Glutamatergic neuron (in vitro differentiated cells): ENCODE results near the gene CHRNG. TPM values are rescaled to one million over a fixed set of nuclear protein-coding genes. Genes with fewer than 3 reads are reported as not detected.
A peak's percentile ranks its signal among the peaks of the same experiment; 100 is the strongest.
"Not testable (repeated sequence)": the region's sequence is repeated elsewhere in the genome, so short reads cannot be mapped to it uniquely, and the experiment has no call there.

Experiments used
- DNase-seq: peaks from one replicate; pipeline ENCODE4 v3.0.0; 2022
- H3K27ac Mint-ChIP-seq: one replicate; pipeline ENCODE4 v1.8.0; 2020; ENCODE audit warnings: mild to moderate bottlenecking, mixed read lengths, inconsistent platforms; ENCODE audit not compliant: unreplicated experiment
- H3K27me3 Mint-ChIP-seq: one replicate; pipeline ENCODE4 v1.8.0; 2020; ENCODE audit warnings: mild to moderate bottlenecking, moderate library complexity, mixed read lengths, inconsistent platforms; ENCODE audit not compliant: unreplicated experiment
- H3K36me3 Mint-ChIP-seq: one replicate; pipeline ENCODE4 v1.8.0; 2020; ENCODE audit warnings: mild to moderate bottlenecking, mixed read lengths, inconsistent platforms; ENCODE audit not compliant: unreplicated experiment
- H3K4me1 Mint-ChIP-seq: one replicate; pipeline ENCODE4 v1.8.0; 2020; ENCODE audit warnings: mild to moderate bottlenecking, low read depth, mixed read lengths, inconsistent platforms; ENCODE audit not compliant: unreplicated experiment
- H3K4me3 Mint-ChIP-seq: one replicate; pipeline ENCODE4 v1.8.0; 2020; ENCODE audit warnings: mild to moderate bottlenecking, mixed read lengths, inconsistent platforms; ENCODE audit not compliant: unreplicated experiment
- H3K9me3 Mint-ChIP-seq: one replicate; pipeline ENCODE4 v1.8.0; 2020; ENCODE audit warnings: mild to moderate bottlenecking, moderate library complexity, mixed read lengths, inconsistent platforms; ENCODE audit not compliant: unreplicated experiment
- total RNA-seq: library from RNA; stranded (reverse); fragmentation: NEBNext Ultra II Directional; extraction: Animal tissue kit (Norgen Biotek cat#: 25700); gene quantifications from one replicate; pipeline ENCODE4 v1.2.1, GENCODE V29; 2021; ENCODE audit not compliant: unreplicated experiment
- TF ChIP-seq, protein P1 (sequence below): fragments of 200-600 bp; sonication (generic); IDR thresholded peaks from one replicate; pipeline ENCODE4 v1.5.0; 2021; ENCODE audit not compliant: partially characterized antibody, unreplicated experiment

The CHRNG gene
- total RNA-seq, 1 donor from 2014 or later: 3.5 TPM

DNA sequence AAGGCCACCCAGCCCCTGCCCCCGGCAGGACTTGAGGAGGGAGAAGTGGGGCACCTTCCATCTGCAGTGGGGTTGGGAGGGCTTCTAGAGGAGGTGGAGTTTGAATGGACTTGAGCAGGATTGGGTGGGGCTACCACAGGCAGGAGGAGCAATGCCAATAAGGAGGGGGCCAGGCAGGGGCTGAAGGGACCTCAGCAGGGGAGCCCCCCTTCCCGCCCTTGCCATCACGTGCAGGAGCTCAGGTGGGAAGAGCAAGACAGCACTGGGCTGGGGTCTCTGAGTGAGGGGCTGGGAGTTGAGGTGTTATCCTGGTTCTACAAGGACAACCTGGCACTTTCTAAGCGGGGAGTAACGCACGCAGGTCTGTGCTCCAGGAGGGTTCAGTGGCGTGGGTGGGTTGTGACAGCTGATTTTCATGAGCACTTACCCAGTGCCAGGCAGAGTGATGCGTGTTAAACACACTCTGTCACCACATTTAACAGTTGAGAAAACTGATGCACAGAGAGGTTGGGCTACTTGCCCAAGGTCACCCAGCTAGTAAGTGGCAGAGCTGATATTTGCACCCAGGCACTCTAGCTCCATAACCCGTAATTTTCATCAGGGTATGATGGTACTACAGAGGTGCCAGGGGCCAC is 8.7 kb upstream of the CHRNG start:
- Mint-ChIP-seq H3K9me3 (no peaks in the 10 kb centered on the region), H3K4me1 (peaks cover 2% of the 10 kb centered on the region), H3K36me3 (no peaks in the 10 kb centered on the region), H3K27me3 (peaks cover 4% of the 10 kb centered on the region), H3K27ac (no peak overlapping the region), H3K4me3 (no peak overlapping the region)
- TF ChIP-seq, protein P1, sequence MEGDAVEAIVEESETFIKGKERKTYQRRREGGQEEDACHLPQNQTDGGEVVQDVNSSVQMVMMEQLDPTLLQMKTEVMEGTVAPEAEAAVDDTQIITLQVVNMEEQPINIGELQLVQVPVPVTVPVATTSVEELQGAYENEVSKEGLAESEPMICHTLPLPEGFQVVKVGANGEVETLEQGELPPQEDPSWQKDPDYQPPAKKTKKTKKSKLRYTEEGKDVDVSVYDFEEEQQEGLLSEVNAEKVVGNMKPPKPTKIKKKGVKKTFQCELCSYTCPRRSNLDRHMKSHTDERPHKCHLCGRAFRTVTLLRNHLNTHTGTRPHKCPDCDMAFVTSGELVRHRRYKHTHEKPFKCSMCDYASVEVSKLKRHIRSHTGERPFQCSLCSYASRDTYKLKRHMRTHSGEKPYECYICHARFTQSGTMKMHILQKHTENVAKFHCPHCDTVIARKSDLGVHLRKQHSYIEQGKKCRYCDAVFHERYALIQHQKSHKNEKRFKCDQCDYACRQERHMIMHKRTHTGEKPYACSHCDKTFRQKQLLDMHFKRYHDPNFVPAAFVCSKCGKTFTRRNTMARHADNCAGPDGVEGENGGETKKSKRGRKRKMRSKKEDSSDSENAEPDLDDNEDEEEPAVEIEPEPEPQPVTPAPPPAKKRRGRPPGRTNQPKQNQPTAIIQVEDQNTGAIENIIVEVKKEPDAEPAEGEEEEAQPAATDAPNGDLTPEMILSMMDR: no peak
- peak; percentile 11 for DNase-seq

DNA sequence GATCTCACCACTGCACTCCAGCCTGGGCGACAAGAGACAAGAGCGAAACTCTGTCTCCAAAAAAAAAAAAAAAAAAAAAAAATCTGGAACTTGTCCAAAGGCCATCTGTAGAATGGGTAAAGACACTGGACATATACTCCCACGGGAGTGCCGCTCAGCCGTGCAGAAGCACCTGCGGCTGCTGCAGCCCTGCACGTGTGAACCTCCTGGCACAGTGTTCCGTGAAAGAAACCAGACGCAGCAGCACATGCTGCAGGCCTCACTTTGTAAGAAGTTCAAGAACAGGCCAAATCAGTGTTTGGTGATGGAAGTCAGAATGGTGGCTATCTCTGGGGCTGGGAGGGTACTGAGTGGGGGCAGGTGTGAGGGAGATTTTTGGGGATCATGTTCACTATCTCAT is 7.1 kb upstream of the CHRNG start:
- H3K9me3 Mint-ChIP-seq: no peaks in the 10 kb centered on the region
- TF ChIP-seq, protein P1: no peak
- no peak overlapping the region for H3K27ac Mint-ChIP-seq
- H3K4me3 Mint-ChIP-seq: no peak overlapping the region
- H3K36me3 Mint-ChIP-seq: peaks cover 3% of the 10 kb centered on the region
- H3K4me1 Mint-ChIP-seq: no peaks in the 10 kb centered on the region
- DNase-seq: no peak
- no peaks in the 10 kb centered on the region for H3K27me3 Mint-ChIP-seq

DNA sequence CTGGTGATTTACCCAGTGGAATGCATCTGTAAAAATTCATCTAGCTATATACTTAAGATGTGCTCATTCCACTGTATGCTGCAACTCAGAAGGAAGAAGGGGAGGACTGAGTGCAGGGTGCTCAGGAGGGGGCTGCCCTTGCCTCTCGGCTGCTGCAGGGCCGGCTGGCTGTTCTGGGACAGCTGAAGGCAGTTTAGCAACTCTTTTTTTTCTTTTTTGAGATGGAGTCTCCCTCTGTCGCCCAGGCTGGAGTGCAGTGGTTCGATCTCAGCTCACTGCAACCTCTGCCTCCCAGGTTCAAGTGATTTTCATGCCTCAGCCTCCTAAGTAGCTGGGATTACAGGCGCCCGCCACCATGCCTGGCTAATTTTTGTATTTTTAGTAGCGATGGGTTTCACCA is 6.7 kb upstream of the CHRNG start:
- not testable (repeated sequence) for H3K27ac Mint-ChIP-seq, H3K9me3 Mint-ChIP-seq, H3K36me3 Mint-ChIP-seq, H3K27me3 Mint-ChIP-seq, DNase-seq, H3K4me1 Mint-ChIP-seq, H3K4me3 Mint-ChIP-seq

DNA sequence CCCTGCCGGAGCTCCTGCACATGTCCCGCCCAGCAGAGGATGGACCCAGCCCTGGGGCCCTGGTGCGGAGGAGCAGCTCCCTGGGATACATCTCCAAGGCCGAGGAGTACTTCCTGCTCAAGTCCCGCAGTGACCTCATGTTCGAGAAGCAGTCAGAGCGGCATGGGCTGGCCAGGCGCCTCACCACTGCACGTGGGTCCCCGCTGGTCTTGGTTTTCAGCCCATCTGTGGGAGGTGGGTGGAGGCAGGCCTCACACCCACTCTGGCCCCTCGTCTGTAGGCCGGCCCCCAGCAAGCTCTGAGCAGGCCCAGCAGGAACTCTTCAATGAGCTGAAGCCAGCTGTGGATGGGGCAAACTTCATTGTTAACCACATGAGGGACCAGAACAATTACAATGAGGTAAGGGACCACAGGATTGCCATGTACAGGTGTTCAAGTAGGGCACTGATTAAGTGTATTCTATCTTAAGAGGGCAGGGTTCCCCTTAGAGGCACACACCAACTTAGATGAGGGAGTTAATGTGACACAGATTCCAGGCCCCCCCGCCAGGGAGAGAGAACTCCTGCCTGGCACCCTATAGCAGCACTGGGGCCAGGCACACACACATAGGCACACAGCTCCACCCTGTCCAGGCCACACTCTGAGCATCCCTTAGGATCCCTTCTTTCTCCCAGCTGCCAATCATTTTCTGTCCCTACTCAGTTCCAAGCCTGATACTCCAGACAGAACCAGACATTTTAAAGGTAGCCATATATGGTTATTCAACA is 5.4 kb upstream of the CHRNG start:
- Mint-ChIP-seq H3K27ac (no peak overlapping the region), H3K9me3 (no peaks in the 10 kb centered on the region), H3K36me3 (peaks cover 3% of the 10 kb centered on the region), H3K4me1 (peaks cover 3% of the 10 kb centered on the region), H3K27me3 (peaks cover 4% of the 10 kb centered on the region), H3K4me3 (peak overlapping the region; percentile 57)
- TF ChIP-seq, protein P1: no peak
- DNase-seq: no peak

DNA sequence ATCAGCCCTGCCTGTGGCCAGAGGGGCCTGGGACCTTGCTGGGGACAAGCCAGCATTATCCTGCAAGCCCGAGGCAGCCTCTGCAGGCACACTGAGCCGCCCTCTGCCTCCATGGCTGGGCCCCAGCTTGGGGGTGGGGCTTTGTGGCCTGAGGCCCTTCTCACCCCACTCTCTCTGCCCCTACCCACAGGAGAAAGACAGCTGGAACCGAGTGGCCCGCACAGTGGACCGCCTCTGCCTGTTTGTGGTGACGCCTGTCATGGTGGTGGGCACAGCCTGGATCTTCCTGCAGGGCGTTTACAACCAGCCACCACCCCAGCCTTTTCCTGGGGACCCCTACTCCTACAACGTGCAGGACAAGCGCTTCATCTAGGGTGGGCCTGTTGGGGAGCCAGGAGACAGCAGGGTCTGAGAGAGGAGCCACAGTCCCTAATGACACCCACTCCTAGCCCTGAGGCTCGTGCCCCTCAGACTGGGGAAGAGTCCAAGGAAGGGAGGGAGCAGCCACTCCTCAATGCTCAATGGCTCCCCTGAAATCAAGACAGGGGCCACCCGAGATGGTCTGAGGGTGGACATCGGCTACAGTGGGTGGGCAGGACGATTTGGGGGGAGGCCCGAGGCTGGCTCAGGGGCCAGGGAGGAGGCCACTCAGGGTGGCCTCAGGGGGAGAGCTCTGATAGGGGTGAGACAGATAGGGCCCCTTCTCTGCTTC is 4.4 kb upstream of the CHRNG start:
- Mint-ChIP-seq H3K36me3 (peaks cover 3% of the 10 kb centered on the region), H3K4me1 (peaks cover 3% of the 10 kb centered on the region), H3K27me3 (peaks cover 4% of the 10 kb centered on the region), H3K9me3 (no peaks in the 10 kb centered on the region), H3K4me3 (no peak overlapping the region), H3K27ac (no peak overlapping the region)
- peak; percentile 17 for DNase-seq
- TF ChIP-seq, protein P1: no peak
